ENCODE data around the gene OSBPL6. TPM values are rescaled to one million over a fixed set of nuclear protein-coding genes. Genes with fewer than 3 reads are reported as not detected.

The OSBPL6 gene
- total RNA-seq, 1 experiment from 2014 or later = 11.6 TPM

GRCh38 chr2:178379162-178380004 lies 185.1 kb downstream of the OSBPL6 start:
- intact Hi-C loops (cut with micrococcal nuclease) = no loop called here

More at GRCh38 chr2:178379162-178380004, 185.1 kb downstream of the OSBPL6 start:
- Histone ChIP-seq H4K20me1 (ENCODE audit: insufficient read depth) (no peaks in the 10 kb centered on the region), H3K27me3 (ENCODE audit: insufficient read depth, low read length) (no peaks in the 10 kb centered on the region), H3K79me2 (ENCODE audit: insufficient read depth, low read length) (no peaks in the 10 kb centered on the region), H3K9me2 (ENCODE audit: insufficient read depth) (no peaks in the 10 kb centered on the region), H3K4me2 (ENCODE audit: low read length) (no peak overlapping the region), H3K4me1 (ENCODE audit: control insufficient read depth in 1 of 2, insufficient read depth in 2 of 2, low read length in 2 of 2) (no peaks in the 10 kb centered on the region), H3K4me3 (replicated peaks in 1 of 2; ENCODE audit: low read depth in 1 of 2, low read length in 2 of 2) (no peak overlapping the region), H2AFZ (ENCODE audit: low read depth, low read length, poor library complexity, severe bottlenecking) (no peak overlapping the region), H3K36me3 (ENCODE audit: control insufficient read depth in 1 of 2, insufficient read depth in 2 of 2, low read length in 2 of 2) (no peaks in the 10 kb centered on the region), H3K27ac (ENCODE audit: low read depth, low read length) (no peak overlapping the region), H3K9me3 (ENCODE audit: control insufficient read depth in 1 of 2, insufficient read depth in 1 of 2, low read depth in 1 of 2, low read length in 2 of 2) (no peaks in the 10 kb centered on the region), H3K9ac (ENCODE audit: low read length) (no peak overlapping the region)
- RAD21 ChIA-PET (ENCODE audit: low non-redundant PET in 1 of 2, low total read pairs in 2 of 2, uncharacterized antibody in 2 of 2, unreplicated experiment in 2 of 2) = no interaction called here
- POLR2A ChIA-PET = no interaction called here
- CTCF ChIA-PET = no interaction called here
- TF ChIP-seq ATF3 (IDR thresholded peaks at IDR 0.05) (no peak), CBX3 (IDR thresholded peaks at IDR 0.05; ENCODE audit: low read depth) (no peak), JUND (IDR thresholded peaks at IDR 0.05) (no peak), SRF (IDR thresholded peaks at IDR 0.05; ENCODE audit: low read depth) (no peak), SP1 (IDR thresholded peaks at IDR 0.05; ENCODE audit: low read depth) (no peak), ZNF274 (IDR thresholded peaks at IDR 0.05; ENCODE audit: low read depth, low read length) (no peak), ELF1 (IDR thresholded peaks at IDR 0.05; ENCODE audit: borderline replicate concordance, low read depth) (no peak), ZBTB33 (IDR thresholded peaks at IDR 0.05; ENCODE audit: extremely low read depth, insufficient replicate concordance, low read length) (no peak), REST (IDR thresholded peaks at IDR 0.05; ENCODE audit: low read depth) (no peak), CEBPB (IDR thresholded peaks at IDR 0.05; ENCODE audit: low read depth) (no peak), POLR2A (IDR thresholded peaks at IDR 0.05; ENCODE audit: borderline replicate concordance, extremely low read depth, insufficient read depth, insufficient read length) (no peak), ZFX (IDR thresholded peaks at IDR 0.05) (no peak), YY1 (IDR thresholded peaks at IDR 0.05; ENCODE audit: extremely low read depth, insufficient replicate concordance, low read depth, low read length) (no peak), MAX (IDR thresholded peaks at IDR 0.05) (no peak), SIN3A (IDR thresholded peaks at IDR 0.05; ENCODE audit: low read depth) (no peak), EZH2phosphoT487 (IDR thresholded peaks at IDR 0.05; ENCODE audit: borderline replicate concordance) (no peak)
- DNase-seq (ENCODE audit: low read depth, low spot score) (no peak), ATAC-seq (no peak)
- BruUV-seq (replicated peaks) = no TSS peak

All from HCT116 (cell line).